IMR-90 (cell line): ENCODE measurements around the gene RPS19. TPM values are rescaled to one million over a fixed set of nuclear protein-coding genes. Genes with fewer than 3 reads are reported as not detected.

Experiments used
- ATAC-seq: fragments of 200-7000 bp; cut with Tn5 transposase; 2 replicates; pipeline ENCODE4 v1.9.1; 2020; ENCODE audit warnings: low read depth, mild to moderate bottlenecking, moderate library complexity
- BruUV-seq: library from RNA; stranded (reverse); fragments of 400-500 nt; replicated peaks from 2 replicates; lab custom pipeline; 2021; lab: Mats Ljungman, UMichigan
- CTCF ChIA-PET: fragments of 300-600 bp; formaldehyde crosslinking; extraction: SDS; loops from one replicate; lab custom pipeline; 2021; ENCODE audit warnings: antibody characterized with exemption; lab: Yijun Ruan, JAX
- POLR2A ChIA-PET: fragments of 300-600 bp; sonication (Branson Sonifier 250); formaldehyde crosslinking; loops from one replicate; lab custom pipeline; 2022; ENCODE audit warnings: antibody characterized with exemption; ENCODE audit not compliant: unreplicated experiment; lab: Charles Lee
- DNase-seq: peaks from one replicate; pipeline ENCODE4 v3.0.0; 2013
- H2AFZ ChIP-seq: replicated peaks from 2 replicates; pipeline ENCODE3; 2013; ENCODE audit warnings: low read length, mild to moderate bottlenecking; ENCODE audit not compliant: poor library complexity
- H2AK5ac ChIP-seq: 2 replicates; pipeline ENCODE4 v1.6.1; 2013; ENCODE audit warnings: low read depth, low read length, inconsistent platforms
- H2AK9ac ChIP-seq: replicated peaks from 2 replicates; pipeline ENCODE3; 2013; ENCODE audit warnings: mild to moderate bottlenecking, low read depth, low read length, moderate library complexity; ENCODE audit not compliant: poor library complexity
- H2BK120ac ChIP-seq: 2 replicates; pipeline ENCODE4 v1.6.1; 2013; ENCODE audit warnings: low read depth, low read length, inconsistent platforms
- H2BK15ac ChIP-seq: 3 replicates; pipeline ENCODE4 v1.6.1; 2013; ENCODE audit warnings: low read depth, low read length, inconsistent platforms
- H2BK20ac ChIP-seq: 2 replicates; pipeline ENCODE4 v1.6.1; 2013; ENCODE audit warnings: low read depth, mild to moderate bottlenecking, inconsistent platforms, low read length, moderate library complexity
- H2BK5ac ChIP-seq: 2 replicates; pipeline ENCODE4 v1.6.1; 2013; ENCODE audit warnings: mild to moderate bottlenecking, low read depth, low read length, inconsistent platforms; ENCODE audit not compliant: poor library complexity, severe bottlenecking
- H3K14ac ChIP-seq: replicated peaks from 2 replicates; pipeline ENCODE4 v1.6.1; 2013; ENCODE audit warnings: low read depth, low read length, inconsistent platforms
- H3K18ac ChIP-seq: 2 replicates; pipeline ENCODE4 v1.6.1; 2013; ENCODE audit warnings: low read depth, low read length, control low read depth
- H3K23ac ChIP-seq: 2 replicates; pipeline ENCODE4 v1.6.1; 2013; ENCODE audit warnings: low read depth, low read length, inconsistent platforms
- H3K27ac ChIP-seq: 2 replicates; pipeline ENCODE4 v1.5.1; 2013; ENCODE audit warnings: mild to moderate bottlenecking, control low read depth, low read length; ENCODE audit not compliant: insufficient read depth
- H3K27me3 ChIP-seq: 2 replicates; pipeline ENCODE4 v1.6.1; 2013; ENCODE audit warnings: low read length; ENCODE audit not compliant: control insufficient read depth, insufficient read depth
- H3K36me3 ChIP-seq: 2 replicates; pipeline ENCODE4 v1.6.1; 2013; ENCODE audit warnings: low read length, mixed read lengths; ENCODE audit not compliant: control insufficient read depth, insufficient read depth
- H3K4ac ChIP-seq: 2 replicates; pipeline ENCODE4 v1.6.1; 2013; ENCODE audit warnings: low read depth, low read length, inconsistent platforms
- H3K4me1 ChIP-seq: 2 replicates; pipeline ENCODE4 v1.6.1; 2013; ENCODE audit warnings: low read length, mixed read lengths; ENCODE audit not compliant: control insufficient read depth, insufficient read depth
- H3K4me2 ChIP-seq: 2 replicates; pipeline ENCODE4 v1.6.1; 2013; ENCODE audit warnings: low read depth, mild to moderate bottlenecking, control low read depth, low read length, moderate library complexity
- H3K4me3 ChIP-seq: 2 replicates; pipeline ENCODE4 v1.5.1; 2013; ENCODE audit warnings: low read depth, mild to moderate bottlenecking, control low read depth, low read length, moderate library complexity; ENCODE audit not compliant: insufficient read depth
- H3K56ac ChIP-seq: 2 replicates; pipeline ENCODE4 v1.6.1; 2013; ENCODE audit warnings: low read length, inconsistent platforms; ENCODE audit not compliant: insufficient read depth; ENCODE audit errors: extremely low read depth
- H3K79me1 ChIP-seq, 2 experiments: 2 replicates each; pipeline ENCODE4 v1.6.1; 2013; ENCODE audit warnings: low read length in 2 of 2, inconsistent platforms in 1 of 2, low read depth in 1 of 2
- H3K9ac ChIP-seq: 2 replicates; pipeline ENCODE4 v1.6.1; 2013; ENCODE audit warnings: low read depth, low read length, control low read depth
- H3K9me1 ChIP-seq: 2 replicates; pipeline ENCODE4 v1.6.1; 2013; ENCODE audit warnings: low read length, inconsistent platforms; ENCODE audit not compliant: insufficient read depth
- H3K9me3 ChIP-seq: 2 replicates; pipeline ENCODE4 v1.6.1; 2013; ENCODE audit warnings: low read length; ENCODE audit not compliant: control insufficient read depth, insufficient read depth
- H4K20me1 ChIP-seq: 2 replicates; pipeline ENCODE4 v1.6.1; 2013; ENCODE audit warnings: low read length, inconsistent platforms; ENCODE audit not compliant: insufficient read depth
- H4K5ac ChIP-seq: 2 replicates; pipeline ENCODE4 v1.6.1; 2013; ENCODE audit warnings: mild to moderate bottlenecking, low read depth, low read length, control low read depth
- H4K8ac ChIP-seq, 2 experiments: 2 replicates each; pipeline ENCODE4 v1.6.1; 2013; ENCODE audit warnings: low read depth in 2 of 2, low read length in 2 of 2, control low read depth in 1 of 2, inconsistent platforms in 1 of 2
- H4K91ac ChIP-seq: 2 replicates; pipeline ENCODE4 v1.6.1; 2013; ENCODE audit warnings: low read depth, low read length, inconsistent platforms; ENCODE audit not compliant: insufficient read depth
- CEBPB ChIP-seq: IDR thresholded peaks from 2 replicates; pipeline ENCODE4 v1.6.1; 2012; ENCODE audit warnings: low read depth, low read length, improper control_type of control experiment
- CTCF ChIP-seq: conservative IDR thresholded peaks from 2 replicates; pipeline ENCODE4 v1.5.1; 2012; ENCODE audit warnings: mild to moderate bottlenecking, low read depth, low read length, improper control_type of control experiment
- MAZ ChIP-seq: IDR thresholded peaks from 2 replicates; pipeline ENCODE4 v1.6.1; 2012; ENCODE audit warnings: low read depth, mild to moderate bottlenecking, low read length, improper control_type of control experiment, moderate library complexity, borderline replicate concordance
- MXI1 ChIP-seq: IDR thresholded peaks from 2 replicates; pipeline ENCODE4 v1.6.1; 2012; ENCODE audit warnings: low read depth, mild to moderate bottlenecking, low read length, moderate library complexity, borderline replicate concordance
- RAD21 ChIP-seq: IDR thresholded peaks from 2 replicates; pipeline ENCODE4 v1.6.1; 2012; ENCODE audit warnings: low read length, improper control_type of control experiment
- WGBS, 2 experiments: methylation state at CpG; one replicate each; pipeline versions ENCODE4 v1.1.5 to v1.1.7; 2013; ENCODE audit warnings: missing lambda C conversion rate in 2 of 2; ENCODE audit not compliant: insufficient read length in 1 of 2; ENCODE audit errors: extremely low coverage in 2 of 2; 5-methylcytosine and 5-hydroxymethylcytosine counted together
- dilution Hi-C: fragments of 300-500 bp; cut with HindIII; formaldehyde crosslinking; loops from one replicate; pipeline ENCODE4 v1.14.3; 2018; ENCODE audit warnings: low sequenced_read_pairs; ENCODE audit not compliant: unreplicated experiment
- in situ Hi-C: fragments of 300-500 bp; cut with MboI; formaldehyde crosslinking; loops from 3 replicates; pipeline ENCODE4 v1.14.3; 2019; ENCODE audit warnings: low sequenced_read_pairs, inconsistent platforms, mixed read lengths
- intact Hi-C: fragments of 100-400 bp; cut with micrococcal nuclease; formaldehyde crosslinking; loops from 2 replicates; pipeline ENCODE4 v1.10.0; 2022
- polyA plus RNA-seq, 3 experiments: library from polyadenylated mRNA; depleted of rRNA; stranded (reverse); fragments of >200 nt; gene quantifications; 2 replicates each; pipeline ENCODE4 v1.2.3, GENCODE V29; 2012; ENCODE audit warnings: low replicate concordance in 1 of 3
- total RNA-seq: library from RNA; depleted of rRNA; stranded (reverse); fragments of >200 nt; gene quantifications from 2 replicates; pipeline ENCODE4 v1.2.3, GENCODE V29; 2012

Gene RPS19
- total and polyA plus RNA-seq, 2 of the 4 experiments (the other 2 are of a cell fraction), result 230 to 3,988 TPM

- in situ Hi-C loops (no loop called here), intact Hi-C loops (no loop called here), dilution Hi-C loops (no loop called here)
- ChIA-PET POLR2A (no interaction called here), CTCF (no interaction called here)
- Histone ChIP-seq H3K4me1 (no peaks in the 10 kb centered on the region), H3K79me1 (no peaks in the 10 kb centered on the region), H3K4me3 (no peak overlapping the region), H3K4ac (no peak overlapping the region), H2BK15ac (no peak overlapping the region), H2AK5ac (no peak overlapping the region), H2BK5ac (no peak overlapping the region), H3K9me1 (no peaks in the 10 kb centered on the region), H2BK20ac (no peak overlapping the region), H3K36me3 (no peaks in the 10 kb centered on the region), H3K23ac (no peak overlapping the region), H4K8ac (no peak overlapping the region), H3K14ac (no peak overlapping the region), H2BK120ac (no peak overlapping the region), H4K20me1 (no peaks in the 10 kb centered on the region), H3K27me3 (no peaks in the 10 kb centered on the region; the same call in 1 of the 2 replicates), H4K5ac (no peak overlapping the region), H4K91ac (no peak overlapping the region), H3K27ac (no peak overlapping the region), H2AK9ac (no peak overlapping the region), H3K9me3 (no peaks in the 10 kb centered on the region), H3K56ac (no peak overlapping the region), H3K18ac (no peak overlapping the region), H3K4me2 (no peak overlapping the region), H2AFZ (no peak overlapping the region), H3K9ac (no peak overlapping the region)
- ATAC-seq (no peak), DNase-seq (no peak)
- no peak for TF ChIP-seq CTCF
- no peak for TF ChIP-seq CEBPB
- TF ChIP-seq MXI1, result no peak
- TF ChIP-seq RAD21, result no peak
- TF ChIP-seq MAZ, result no peak
- BruUV-seq, result no TSS peak
- no CpG with 5 or more reads among the region's 2 CpGs for WGBS, 2 experiments
Measured at GRCh38 chr19:41816761-41817160, 43.3 kb upstream of the RPS19 start.
